Stomach (tissue), 4 donors: ENCODE data around the gene ADGRD1.

Source experiments
- EP300 ChIP-seq: sonication (generic); formaldehyde crosslinking; IDR thresholded peaks from one replicate; pipeline ENCODE4 v1.6.1; 2017; ENCODE audit warnings: antibody characterized with exemption
- POLR2A ChIP-seq, 4 donors: fragments of 450-650 bp; IDR thresholded peaks; one replicate each; pipeline ENCODE4 v1.6.1; 2016; ENCODE audit warnings: antibody characterized with exemption in 4 of 4, control low read depth in 2 of 4, mild to moderate bottlenecking in 1 of 4, moderate library complexity in 1 of 4

GRCh38 chr12:131174901-131175300 is 221.2 kb downstream of the ADGRD1 start:
- TF ChIP-seq POLR2A (IDR thresholded peaks at IDR 0.05), result no peak
- TF ChIP-seq EP300, result no peak
